ENCODE results near the gene ANKZF1.
A peak's percentile ranks its signal among the peaks of the same experiment; 100 is the strongest.

The ANKZF1 gene

GRCh38 chr2:219207884-219208740 is 21.5 kb upstream of the ANKZF1 start:
- no peak for DNase-seq

- DNase-seq, result no peak
These were observed 20.1 kb upstream of the ANKZF1 start for GRCh38 chr2:219209236-219210195.

- no peak for DNase-seq
These were observed 19.3 kb upstream of the ANKZF1 start for GRCh38 chr2:219210196-219210885.

- DNase-seq, result no peak
These were observed 18.7 kb upstream of the ANKZF1 start for GRCh38 chr2:219210886-219211362.

GRCh38 chr2:219213026-219213415 is 16.6 kb upstream of the ANKZF1 start:
- DNase-seq, result no peak

GRCh38 chr2:219213486-219214071 is 16.0 kb upstream of the ANKZF1 start:
- DNase-seq, result no peak

- no peak for DNase-seq
These were observed 15.5 kb upstream of the ANKZF1 start for GRCh38 chr2:219214141-219214540.

GRCh38 chr2:219214786-219215185 is 14.8 kb upstream of the ANKZF1 start:
- DNase-seq, result no peak

- no peak for DNase-seq
These were observed 13.6 kb upstream of the ANKZF1 start for GRCh38 chr2:219215871-219216534.

- DNase-seq, result no peak
These were observed 13.1 kb upstream of the ANKZF1 start for GRCh38 chr2:219216535-219216915.

GRCh38 chr2:219218217-219218731 is 11.3 kb upstream of the ANKZF1 start:
- DNase-seq, result peak; percentile 26

GRCh38 chr2:219218732-219219701 is 10.6 kb upstream of the ANKZF1 start, which contains the start of gene ABCB6:
TSS of gene ABCB6 (minus strand) at chr2:219218958. CDS start at chr2:219218673, 285 bp downstream.
- peak; percentile 88 for DNase-seq

GRCh38 chr2:219219784-219220532 is 9.6 kb upstream of the ANKZF1 start:
- DNase-seq, result no peak

- DNase-seq, result no peak
These were observed 8.8 kb upstream of the ANKZF1 start for GRCh38 chr2:219220652-219221402.

- no peak for DNase-seq
These were observed 7.6 kb upstream of the ANKZF1 start for GRCh38 chr2:219221957-219222518.

GRCh38 chr2:219223831-219224610 is 5.6 kb upstream of the ANKZF1 start:
- no peak for DNase-seq

- no peak for DNase-seq
These were observed 4.3 kb upstream of the ANKZF1 start for GRCh38 chr2:219225350-219225749.
